Osteoblast (primary cell): ENCODE data around the gene KIAA1755. TPM values are rescaled to one million over a fixed set of nuclear protein-coding genes. Genes with fewer than 3 reads are reported as not detected.

Experiments used
- DNase-seq: peaks from one replicate; pipeline ENCODE4 v3.0.0; 2011; ENCODE audit warnings: low spot score, mixed read lengths; ENCODE audit not compliant: insufficient read length; ENCODE audit errors: missing footprints
- H2AFZ ChIP-seq: 2 replicates; pipeline ENCODE4 v1.6.0; 2011; ENCODE audit warnings: mild to moderate bottlenecking, low read length
- H3K27ac ChIP-seq: 2 replicates; pipeline ENCODE4 v1.5.1; 2011; ENCODE audit warnings: mild to moderate bottlenecking, low read depth, low read length, moderate library complexity
- H3K27me3 ChIP-seq: 2 replicates; pipeline ENCODE4 v1.6.0; 2012; ENCODE audit warnings: mild to moderate bottlenecking, control low read depth, inconsistent platforms, low read length, moderate library complexity; ENCODE audit not compliant: insufficient read depth
- H3K36me3 ChIP-seq: 2 replicates; pipeline ENCODE4 v1.5.1; 2011; ENCODE audit warnings: mild to moderate bottlenecking, low read length, control low read depth, moderate library complexity; ENCODE audit not compliant: insufficient read depth
- H3K4me1 ChIP-seq: 2 replicates; pipeline ENCODE4 v1.5.1; 2011; ENCODE audit warnings: mild to moderate bottlenecking, low read length, control low read depth, moderate library complexity; ENCODE audit not compliant: insufficient read depth
- H3K4me2 ChIP-seq: 2 replicates; pipeline ENCODE4 v1.6.0; 2011; ENCODE audit warnings: mild to moderate bottlenecking, low read length; ENCODE audit not compliant: insufficient read depth
- H3K4me3 ChIP-seq: fragments of 200-600 bp; sonication (generic); 3 replicates; pipeline ENCODE4 v1.5.1; 2012; ENCODE audit warnings: mild to moderate bottlenecking, low read length, inconsistent platforms; ENCODE audit not compliant: insufficient read depth
- H3K79me2 ChIP-seq: 2 replicates; pipeline ENCODE4 v1.6.0; 2012; ENCODE audit warnings: mild to moderate bottlenecking, low read length, control low read depth, inconsistent platforms; ENCODE audit not compliant: insufficient read depth
- H3K9me3 ChIP-seq: 2 replicates; pipeline ENCODE4 v1.5.1; 2011; ENCODE audit warnings: low read depth, low read length, control low read depth
- H4K20me1 ChIP-seq: 2 replicates; pipeline ENCODE4 v1.6.0; 2012; ENCODE audit warnings: mild to moderate bottlenecking, low read length, control low read depth; ENCODE audit not compliant: insufficient read depth
- CTCF ChIP-seq: IDR thresholded peaks from 2 replicates; pipeline ENCODE4 v1.5.1; 2011; ENCODE audit warnings: mild to moderate bottlenecking, low read depth, low read length, moderate library complexity; ENCODE audit errors: extremely low read depth
- total RNA-seq: library from RNA; depleted of rRNA; stranded (reverse); fragments of >200 nt; gene quantifications from 2 replicates; pipeline ENCODE4 v1.2.3, GENCODE V29; 2012

KIAA1755 gene
- total RNA-seq, 1 donor, result 2.5 TPM

- peaks cover 6% of the 10 kb centered on the region for H3K36me3 ChIP-seq
- no peak overlapping the region for H2AFZ ChIP-seq
- H3K9me3 ChIP-seq, result no peaks in the 10 kb centered on the region
- H3K4me3 ChIP-seq, result no peak overlapping the region
- H3K27me3 ChIP-seq, result no peaks in the 10 kb centered on the region
- TF ChIP-seq CTCF, result no peak
- no peak overlapping the region for H3K4me2 ChIP-seq
- H4K20me1 ChIP-seq, result no peaks in the 10 kb centered on the region
- DNase-seq, result no peak
- H3K79me2 ChIP-seq, result peaks cover 27% of the 10 kb centered on the region
- H3K4me1 ChIP-seq, result peaks cover 77% of the 10 kb centered on the region
- peak overlapping the region; percentile 92 for H3K27ac ChIP-seq
Measured at GRCh38 chr20:38166703-38167233, 93.8 kb downstream of the KIAA1755 start.

DNA sequence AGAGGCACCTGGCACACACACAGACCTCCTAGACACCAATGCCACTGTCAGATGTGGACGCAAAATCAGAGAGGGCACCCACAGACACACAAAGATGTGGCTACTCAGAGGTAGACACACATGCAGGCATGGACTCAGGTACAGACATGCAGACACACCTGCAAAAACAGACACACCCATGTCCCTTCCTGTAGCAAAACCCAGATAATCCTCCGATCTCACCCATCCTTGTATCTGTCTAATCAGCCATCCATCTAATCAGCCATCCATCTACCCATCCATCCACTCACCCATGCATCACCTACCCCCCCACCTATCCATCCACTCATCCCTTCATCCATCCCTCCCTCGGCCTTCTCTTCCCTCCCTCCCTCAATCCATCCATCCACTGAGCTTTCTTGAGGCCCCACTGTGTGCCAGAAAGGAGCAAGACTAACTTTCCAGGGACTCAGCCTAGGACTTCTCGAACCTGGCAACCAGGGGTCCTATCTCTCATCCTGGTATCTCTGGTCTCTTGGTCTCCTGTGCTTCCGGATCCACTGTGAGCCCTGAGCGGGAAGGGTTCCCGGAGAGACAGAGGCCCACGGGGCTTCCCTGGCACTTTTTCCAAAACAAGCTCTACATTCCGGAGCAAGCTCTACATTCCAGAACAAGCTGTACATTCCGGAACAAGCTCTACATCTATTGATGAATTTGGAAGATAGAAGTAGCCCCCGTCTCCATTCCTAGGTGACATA lies 94.4 kb downstream of the KIAA1755 start:
- Histone ChIP-seq H3K27ac (peak overlapping the region; percentile 92), H3K4me3 (no peak overlapping the region)

GRCh38 chr20:38165089-38165965 lies 95.2 kb downstream of the KIAA1755 start, which contains the start of gene TGM2:
Gene TGM2, minus strand, starts transcription at chr20:38165270. Its CDS starts 72 bp downstream, at chr20:38165198.
- H3K79me2 ChIP-seq, result peaks cover 29% of the 10 kb centered on the region
- peaks cover 21% of the 10 kb centered on the region for H3K36me3 ChIP-seq
- peaks cover 7% of the 10 kb centered on the region for H4K20me1 ChIP-seq
- no peak within 1 kb of the TSS for H2AFZ ChIP-seq
- H3K27ac ChIP-seq, result peak within 1 kb of the TSS; percentile 92
- TF ChIP-seq CTCF, result peak; percentile 65
- H3K9me3 ChIP-seq, result no peaks in the 10 kb centered on the region
- peak; percentile 93 for DNase-seq
- H3K4me2 ChIP-seq, result peak within 1 kb of the TSS; percentile 96
- H3K4me3 ChIP-seq, result peak within 1 kb of the TSS; percentile 77
- H3K27me3 ChIP-seq, result no peaks in the 10 kb centered on the region
- H3K4me1 ChIP-seq, result peaks cover 63% of the 10 kb centered on the region

More for the DNA sequence above, 94.4 kb downstream of the KIAA1755 start:
- Histone ChIP-seq H4K20me1 (peaks cover 4% of the 10 kb centered on the region), H3K36me3 (peaks cover 13% of the 10 kb centered on the region), H2AFZ (no peak overlapping the region), H3K27me3 (no peaks in the 10 kb centered on the region), H3K9me3 (no peaks in the 10 kb centered on the region), H3K4me1 (peaks cover 71% of the 10 kb centered on the region), H3K4me2 (peak overlapping the region; percentile 96), H3K79me2 (peaks cover 29% of the 10 kb centered on the region)
- DNase-seq, result no peak
- no peak for TF ChIP-seq CTCF
